CD4-positive, alpha-beta T cell treated with Interferon alpha-2 for 1 hour (primary cell): ENCODE measurements around the gene C16orf74.

ENCODE experiments used
- DNase-seq, 2 donors: peaks; one replicate each; pipeline ENCODE4 v3.0.0-alpha.2; 2020 to 2022

The C16orf74 gene

GRCh38 chr16:85750827-85751697 lies at the start of gene C16orf74:
Gene C16orf74 (minus strand): TSS chr16:85751096. CDS start chr16:85735217, 15,879 bp downstream.
- DNase-seq, result no peak

GRCh38 chr16:85800321-85800669 lies 49.4 kb upstream of the C16orf74 start:
- peak in 1 of 2 donors; percentile 15 for DNase-seq

- DNase-seq, result peak; percentile 91 to 93
Observed at GRCh38 chr16:85799497-85800320, 48.8 kb upstream of the C16orf74 start, which contains the start of the genes COX4I1 and EMC8. Gene COX4I1 (plus strand): TSS chr16:85799695. CDS start chr16:85801206, 1,511 bp downstream. Gene EMC8 (minus strand): TSS chr16:85799544. CDS start chr16:85799295, 249 bp downstream.

GRCh38 chr16:85798901-85799496 lies 48.1 kb upstream of the C16orf74 start:
- peak; percentile 9 to 36 for DNase-seq

- no peak for DNase-seq
Observed at GRCh38 chr16:85798283-85798776, 47.4 kb upstream of the C16orf74 start.

GRCh38 chr16:85796599-85796998 lies 45.7 kb upstream of the C16orf74 start:
- DNase-seq, result no peak

- DNase-seq, result no peak
Observed at GRCh38 chr16:85796152-85796551, 45.3 kb upstream of the C16orf74 start.

GRCh38 chr16:85794696-85795095 lies 43.8 kb upstream of the C16orf74 start:
- no peak for DNase-seq

- no peak for DNase-seq
Observed at GRCh38 chr16:85793662-85794298, 42.9 kb upstream of the C16orf74 start.

- no peak for DNase-seq
Observed at GRCh38 chr16:85789773-85790172, 38.9 kb upstream of the C16orf74 start.

GRCh38 chr16:85788819-85789218 lies 37.9 kb upstream of the C16orf74 start:
- no peak for DNase-seq

GRCh38 chr16:85785927-85786326 lies 35.0 kb upstream of the C16orf74 start:
- DNase-seq, result no peak

- DNase-seq, result no peak
Observed at GRCh38 chr16:85784813-85785212, 33.9 kb upstream of the C16orf74 start.

GRCh38 chr16:85783441-85783840 lies 32.5 kb upstream of the C16orf74 start:
- DNase-seq, result no peak

GRCh38 chr16:85782451-85782850 lies 31.6 kb upstream of the C16orf74 start:
- no peak for DNase-seq

GRCh38 chr16:85781695-85782370 lies 30.9 kb upstream of the C16orf74 start:
- no peak for DNase-seq

GRCh38 chr16:85781156-85781555 lies 30.3 kb upstream of the C16orf74 start:
- DNase-seq, result no peak

- no peak for DNase-seq
Observed at GRCh38 chr16:85780281-85780680, 29.4 kb upstream of the C16orf74 start.

GRCh38 chr16:85778873-85779272 lies 28.0 kb upstream of the C16orf74 start:
- DNase-seq, result no peak

GRCh38 chr16:85777583-85778310 lies 26.9 kb upstream of the C16orf74 start:
- no peak for DNase-seq

- DNase-seq, result no peak
Observed at GRCh38 chr16:85774811-85775210, 23.9 kb upstream of the C16orf74 start.
